DMS 273 (cell line): Measurements from ENCODE around the gene CBR3.
"Not testable (repeated sequence)": the region's sequence is repeated elsewhere in the genome, so short reads cannot be mapped to it uniquely, and the experiment has no call there.

ENCODE experiments used
- DNase-seq: peaks from one replicate; lab custom pipeline; 2025; ENCODE audit not compliant: unreplicated experiment; lab: John Stamatoyannopoulos, UW

CBR3 gene

GRCh38 chr21:36117286-36117741 is 17.6 kb upstream of the CBR3 start:
- DNase-seq = no peak

DNA sequence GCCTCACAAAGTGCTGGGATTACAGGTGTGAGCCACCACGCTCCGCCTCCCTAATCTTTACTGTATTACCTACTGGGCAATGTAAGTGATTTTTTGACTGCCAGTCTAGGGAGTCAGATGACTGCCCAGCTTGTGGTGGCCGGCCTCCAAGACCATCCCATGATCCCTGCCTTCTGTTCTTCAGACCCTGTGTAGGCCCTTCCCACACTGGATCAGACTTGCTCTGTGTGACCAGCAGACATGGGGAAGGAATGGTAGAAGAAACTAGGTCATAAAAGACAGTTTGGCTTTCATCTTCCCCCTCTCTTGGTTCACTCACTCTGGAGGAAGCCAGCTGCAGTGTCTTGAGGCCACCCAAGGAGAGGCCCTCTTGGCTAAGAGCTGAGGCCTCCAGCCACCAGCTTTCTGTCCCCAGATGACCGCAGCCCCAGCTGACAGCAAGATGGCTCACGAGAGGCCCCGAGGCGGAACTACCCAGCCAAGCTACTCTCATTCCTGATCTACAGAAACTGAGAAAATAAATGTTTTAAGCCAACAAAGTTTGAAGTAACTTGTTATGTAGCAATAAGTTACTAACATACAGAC is 14.5 kb upstream of the CBR3 start:
- DNase-seq = no peak

- peak; percentile 29 for DNase-seq
Observed at GRCh38 chr21:36122977-36123376, 11.9 kb upstream of the CBR3 start.

DNA sequence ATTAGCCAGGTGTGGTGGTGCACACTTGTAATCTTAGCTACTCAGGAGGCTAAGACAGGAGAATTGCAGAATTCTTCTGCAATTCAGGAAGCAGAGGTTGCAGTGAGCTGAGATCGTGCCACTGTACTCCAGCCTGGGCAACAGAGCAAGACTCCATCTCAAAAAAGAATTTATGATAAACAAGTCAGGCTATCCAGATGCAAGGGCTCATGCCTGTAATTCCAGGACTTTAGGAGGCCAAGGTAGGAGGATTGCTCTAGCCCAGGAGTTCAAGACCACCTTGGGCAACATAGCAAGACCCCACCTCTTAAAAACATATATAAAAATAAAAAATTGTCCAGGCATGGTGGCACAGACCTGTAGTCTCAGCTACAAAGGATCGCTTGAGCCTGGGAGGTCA is 10.5 kb upstream of the CBR3 start:
- no peak for DNase-seq

DNA sequence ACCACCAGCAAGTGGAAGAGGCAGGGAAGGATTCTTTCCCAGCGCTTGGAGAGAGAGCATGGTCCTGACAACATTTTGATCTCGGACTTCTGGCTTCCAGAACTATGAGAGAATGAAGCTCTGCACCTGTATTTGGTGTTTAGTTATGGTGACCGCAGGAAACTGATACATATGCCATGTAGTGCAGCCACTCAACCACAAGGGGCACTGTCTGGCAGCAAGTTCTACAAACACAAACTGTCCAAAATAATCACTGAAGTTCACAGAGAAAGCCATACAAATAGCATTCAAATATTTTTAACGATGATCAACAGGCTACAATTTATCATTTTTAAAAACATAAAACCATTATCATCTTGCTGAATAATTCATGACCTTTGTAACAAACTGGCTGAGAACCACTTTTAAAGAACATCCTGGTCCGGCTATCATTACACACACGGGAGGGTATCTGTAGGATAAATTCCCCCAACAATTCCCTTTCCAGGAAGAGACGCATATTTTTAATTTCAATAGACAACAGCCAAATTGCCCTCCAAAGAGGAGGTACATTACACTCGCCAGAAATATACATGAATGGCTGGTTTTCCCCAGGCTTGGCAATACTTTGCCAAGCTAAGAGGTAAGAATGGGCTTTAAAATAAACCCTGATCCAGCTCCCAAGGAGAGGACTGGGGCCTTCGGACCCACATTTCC is 9.2 kb upstream of the CBR3 start:
- DNase-seq = peak; percentile 72

DNA sequence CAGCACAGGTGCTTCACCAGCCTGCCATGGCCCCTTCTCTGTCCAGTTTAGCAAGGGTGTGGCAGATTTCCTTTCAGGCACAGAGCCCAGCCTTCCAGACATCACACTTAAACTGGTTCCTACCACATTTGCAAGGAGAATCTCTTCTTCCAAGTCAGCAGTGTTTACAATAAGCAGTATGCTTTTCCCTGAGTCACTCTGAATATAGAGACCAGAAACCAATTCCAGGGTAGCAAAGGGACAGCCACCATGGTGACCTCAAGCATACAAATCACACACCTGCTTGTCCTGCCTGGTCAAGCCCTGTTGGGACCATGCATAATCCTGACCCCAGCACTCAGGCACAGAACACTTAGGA is 8.7 kb upstream of the CBR3 start:
- no peak for DNase-seq

- no peak for DNase-seq
Observed at GRCh38 chr21:36126621-36127110, 8.2 kb upstream of the CBR3 start.

GRCh38 chr21:36127250-36127904 is 7.5 kb upstream of the CBR3 start:
- no peak for DNase-seq

- DNase-seq = no peak
Observed at GRCh38 chr21:36127977-36128376, 6.9 kb upstream of the CBR3 start.

GRCh38 chr21:36129219-36129618 is 5.7 kb upstream of the CBR3 start:
- no peak for DNase-seq

GRCh38 chr21:36130414-36130762 is 4.5 kb upstream of the CBR3 start:
- not testable (repeated sequence) for DNase-seq

GRCh38 chr21:36130839-36131238 is 4.0 kb upstream of the CBR3 start:
- not testable (repeated sequence) for DNase-seq

GRCh38 chr21:36132696-36133095 is 2.2 kb upstream of the CBR3 start:
- no peak for DNase-seq

DNA sequence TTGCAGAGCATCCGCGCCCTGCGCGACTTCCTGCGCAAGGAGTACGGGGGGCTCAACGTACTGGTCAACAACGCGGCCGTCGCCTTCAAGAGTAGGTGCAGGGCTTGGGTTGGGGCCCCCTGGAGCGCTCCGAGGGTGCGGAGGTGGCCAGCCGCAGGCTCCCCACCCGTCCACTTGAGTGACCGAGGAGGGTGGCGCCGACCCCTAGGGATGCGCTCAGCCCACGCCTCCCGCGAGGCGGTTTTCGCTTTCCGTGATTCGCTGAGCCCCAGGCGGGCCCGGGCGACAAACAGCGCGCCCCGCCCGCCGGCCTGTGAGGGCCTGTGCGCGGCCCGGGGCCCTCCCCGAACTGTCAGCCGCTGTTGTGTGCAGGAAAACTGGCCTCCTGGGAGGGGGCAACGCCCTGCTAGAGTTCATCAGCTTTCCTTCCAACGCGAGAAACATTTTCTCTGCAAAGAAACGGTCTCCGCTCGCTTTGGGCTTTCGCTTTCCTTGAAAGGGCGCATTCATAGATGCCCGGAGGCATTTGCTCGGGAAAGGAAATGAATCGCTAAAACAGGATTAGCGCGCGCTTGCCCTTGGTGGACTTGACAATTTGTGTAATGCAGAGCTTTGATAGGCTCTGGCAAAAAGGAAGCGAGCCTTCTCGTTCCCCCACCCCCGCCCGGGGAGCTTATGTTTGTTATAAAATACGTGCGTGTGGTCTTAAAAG is 668 bp downstream of the CBR3 start:
- peak; percentile 86 for DNase-seq

DNA sequence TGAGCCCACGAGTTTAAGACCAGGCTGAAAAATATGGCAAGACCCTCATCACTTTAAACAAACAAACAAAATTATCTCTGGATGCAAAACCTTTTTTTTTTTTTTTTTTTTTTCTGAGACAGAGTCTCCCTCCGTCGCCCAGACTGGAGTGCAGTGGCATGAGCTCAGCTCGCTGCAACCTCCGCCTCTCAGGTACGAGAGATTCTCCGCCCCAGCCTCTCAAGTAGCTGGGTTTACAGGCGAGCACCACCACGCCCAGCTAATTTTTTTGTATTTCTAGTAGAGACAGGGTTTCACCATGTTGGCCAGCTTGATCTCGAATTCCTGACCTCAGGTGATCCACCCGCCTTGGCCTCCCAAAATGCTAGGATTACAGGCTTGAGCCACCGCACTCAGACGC is 4.9 kb downstream of the CBR3 start:
- not testable (repeated sequence) for DNase-seq

- DNase-seq = peak; percentile 95
Observed at GRCh38 chr21:36141513-36141925, 6.6 kb downstream of the CBR3 start.

GRCh38 chr21:36144233-36144632 is 9.4 kb downstream of the CBR3 start:
- not testable (repeated sequence) for DNase-seq

GRCh38 chr21:36145259-36145658 is 10.4 kb downstream of the CBR3 start:
- DNase-seq = no peak

DNA sequence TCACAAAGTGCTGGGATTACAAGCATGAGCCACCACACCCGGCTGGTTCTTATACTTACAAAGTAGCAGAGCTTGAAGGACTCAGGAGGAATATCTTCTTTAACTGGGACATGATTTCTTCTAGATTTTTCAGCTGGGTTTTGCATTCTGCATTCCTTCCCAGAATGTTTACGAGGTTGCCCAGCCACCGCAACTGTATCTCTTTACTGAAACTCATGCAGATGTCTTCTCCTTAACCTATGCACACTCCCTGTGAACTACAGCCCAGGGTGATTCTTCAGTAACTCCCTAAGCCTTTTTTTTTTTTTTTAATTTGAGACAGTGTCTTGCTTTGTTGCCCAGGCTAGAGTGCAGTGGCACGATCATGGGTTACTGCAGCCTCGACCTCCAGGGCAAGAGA is 13.0 kb downstream of the CBR3 start:
- no peak for DNase-seq

DNA sequence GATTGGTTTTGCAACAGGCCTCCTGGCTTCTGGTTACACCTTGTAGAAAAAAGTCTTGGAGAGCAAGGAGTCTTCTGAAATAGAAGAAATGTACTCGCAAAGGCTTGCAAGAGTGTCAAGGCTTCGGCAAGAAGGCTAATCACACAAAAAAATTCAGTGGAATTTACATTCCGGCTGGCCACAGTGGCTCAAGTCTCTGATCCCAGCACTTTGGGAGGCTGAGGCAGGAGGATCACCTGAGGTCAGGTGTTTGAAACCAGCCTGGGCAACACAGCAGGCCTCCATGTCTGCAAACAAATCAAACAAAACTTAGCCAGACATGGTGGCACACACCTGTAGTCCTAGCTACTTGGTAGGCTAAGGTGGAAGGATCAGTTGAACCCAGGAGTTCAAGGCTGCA is 14.0 kb downstream of the CBR3 start:
- no peak for DNase-seq

GRCh38 chr21:36149788-36150711 is 15.2 kb downstream of the CBR3 start:
- DNase-seq = no peak
